HepG2 (cell line): ENCODE results near the gene MRPL43. TPM values are rescaled to one million over a fixed set of nuclear protein-coding genes. Genes with fewer than 3 reads are reported as not detected.

ENCODE experiments used
- BHLHE40 ChIP-seq: IDR thresholded peaks from 2 replicates; pipeline ENCODE4 v1.6.1; 2011; ENCODE audit warnings: low read length, improper control_type of control experiment
- CREB1 ChIP-seq, 2 experiments: fragments of 450-650 bp in 1 of 2; IDR thresholded peaks; 2 replicates each; pipeline ENCODE4 v1.6.1; 2016 to 2017; ENCODE audit warnings: control low read depth in 1 of 2, mild to moderate bottlenecking in 1 of 2, missing compliant biosample characterization in 1 of 2, missing genetic modification characterization in 1 of 2
- CREB3 ChIP-seq: sonication (generic); formaldehyde crosslinking; IDR thresholded peaks from 2 replicates; pipeline ENCODE4 v1.5.0; 2020; ENCODE audit warnings: missing genetic modification reagents
- FOXO1 ChIP-seq: sonication (generic); formaldehyde crosslinking; IDR thresholded peaks from 2 replicates; pipeline ENCODE4 v1.4.0; 2020; ENCODE audit warnings: missing genetic modification reagents
- ISX ChIP-seq: sonication (generic); formaldehyde crosslinking; conservative IDR thresholded peaks from 2 replicates; pipeline ENCODE4 v1.5.0; 2020; ENCODE audit warnings: missing genetic modification reagents
- JUND ChIP-seq: sonication (generic); formaldehyde crosslinking; IDR thresholded peaks from 2 replicates; pipeline ENCODE4 v1.8.0; 2022; ENCODE audit warnings: mild to moderate bottlenecking, missing genetic modification reagents
- KDM2A ChIP-seq: sonication (generic); formaldehyde crosslinking; IDR thresholded peaks from 2 replicates; pipeline ENCODE4 v1.4.0; 2020; ENCODE audit warnings: low read depth, missing genetic modification reagents, borderline replicate concordance
- MAF1 ChIP-seq: sonication (generic); formaldehyde crosslinking; IDR thresholded peaks from 2 replicates; pipeline ENCODE4 v1.5.0; 2020; ENCODE audit warnings: missing genetic modification reagents, borderline replicate concordance
- MYC ChIP-seq: sonication (generic); formaldehyde crosslinking; IDR thresholded peaks from 2 replicates; pipeline ENCODE4 v1.9.0; 2021; ENCODE audit warnings: missing genetic modification reagents, borderline replicate concordance
- NONO ChIP-seq, 2 experiments: fragments of 450-650 bp in 1 of 2; sonication (generic) in 1 of 2; formaldehyde crosslinking in 1 of 2; IDR thresholded peaks in 1 of 2; conservative IDR thresholded peaks in 1 of 2; 2 replicates each; pipeline versions ENCODE4 v1.6.1 to v1.8.0; 2017 to 2022; ENCODE audit warnings: mild to moderate bottlenecking in 1 of 2, missing genetic modification reagents in 1 of 2, moderate library complexity in 1 of 2
- POLR2AphosphoS5 ChIP-seq: IDR thresholded peaks from 2 replicates; pipeline ENCODE4 v1.6.1; 2012; ENCODE audit warnings: low read depth, low read length
- SKIL ChIP-seq: sonication (generic); formaldehyde crosslinking; IDR thresholded peaks from 2 replicates; pipeline ENCODE4 v1.8.0; 2022; ENCODE audit warnings: missing genetic modification reagents, mild to moderate bottlenecking, moderate library complexity, borderline replicate concordance
- TARDBP ChIP-seq: sonication (generic); formaldehyde crosslinking; IDR thresholded peaks from 2 replicates; pipeline ENCODE4 v1.8.0; 2022; ENCODE audit warnings: mild to moderate bottlenecking, missing genetic modification reagents
- TERF1 ChIP-seq: sonication (generic); formaldehyde crosslinking; IDR thresholded peaks from 2 replicates; pipeline ENCODE4 v1.8.0; 2022; ENCODE audit warnings: mild to moderate bottlenecking, missing genetic modification reagents, moderate library complexity
- ZNF18 ChIP-seq: sonication (generic); formaldehyde crosslinking; IDR thresholded peaks from 2 replicates; pipeline ENCODE4 v1.8.0; 2022; ENCODE audit warnings: mild to moderate bottlenecking, missing genetic modification reagents; ENCODE audit not compliant: insufficient replicate concordance
- ZNF280B ChIP-seq: sonication (generic); formaldehyde crosslinking; IDR thresholded peaks from 2 replicates; pipeline ENCODE4 v1.5.0; 2020; ENCODE audit warnings: missing genetic modification reagents, mild to moderate bottlenecking, borderline replicate concordance
- ZNF296 ChIP-seq: sonication (generic); formaldehyde crosslinking; conservative IDR thresholded peaks from 2 replicates; pipeline ENCODE4 v1.5.0; 2020; ENCODE audit warnings: mild to moderate bottlenecking, missing genetic modification reagents
- ZSCAN20 ChIP-seq: sonication (generic); formaldehyde crosslinking; IDR thresholded peaks from 2 replicates; pipeline ENCODE4 v1.4.0; 2020; ENCODE audit warnings: missing genetic modification reagents, mild to moderate bottlenecking, borderline replicate concordance
- polyA plus RNA-seq, 8 experiments: library from polyadenylated mRNA; depleted of rRNA in 3 of 8; stranded (reverse) in 7 of 8; unstranded in 1 of 8; fragments of >200 nt; fragmentation: Illumina TruSeq in 4 of 8; extraction: Trizol in 4 of 8; gene quantifications; 2 replicates each; pipeline versions ENCODE4 v1.2.1 to v1.2.3, GENCODE V29; 2011 to 2016; ENCODE audit warnings: low read depth in 4 of 8, missing spikeins in 1 of 8, mixed read lengths in 1 of 8; ENCODE audit not compliant: insufficient read depth in 1 of 8
- total RNA-seq, 5 experiments: library from RNA; depleted of rRNA; stranded (reverse); fragments of >200 nt; fragmentation: Illumina TruSeq; extraction: Trizol; gene quantifications; 2 replicates each; pipeline ENCODE4 v1.2.3, GENCODE V29; 2016; ENCODE audit warnings: low read depth in 1 of 5

MRPL43 gene
- total and polyA plus RNA-seq, 2 of the 13 experiments (the other 11 are each of a cell fraction or from before 2014, with no cell fraction given), result 71.0 to 73.7 TPM

- TF ChIP-seq ZNF296 (0 out of 2 replicates have a peak, but pooled peaks have one; percentile 9), MYC (CRISPR knock-in tag) (no peak), NONO (IDR thresholded peaks at IDR 0.05) (no peak), NONO (CRISPR knock-in tag; conservative IDR thresholded peaks at IDR 0.05) (peak; percentile 52; the same call in 1 of the 2 replicates), TARDBP (CRISPR knock-in tag) (no peak; the same call in 1 of the 2 replicates), ZNF280B (CRISPR knock-in tag) (no peak), ZSCAN20 (CRISPR knock-in tag) (0 out of 2 replicates have a peak, but pooled peaks have one; percentile 5), TERF1 (CRISPR knock-in tag) (no peak), MAF1 (CRISPR knock-in tag) (no peak), JUND (0 out of 2 replicates have a peak, but pooled peaks have one; percentile 32), POLR2AphosphoS5 (peak; percentile 50), CREB1 (IDR thresholded peaks at IDR 0.05) (no peak), CREB1 (CRISPR knock-in tag; IDR thresholded peaks at IDR 0.05) (no peak), KDM2A (no peak; the same call in 1 of the 2 replicates), ZNF18 (peak; percentile 2), ISX (no peak), BHLHE40 (no peak), FOXO1 (no peak), SKIL (CRISPR knock-in tag) (no peak; the same call in 1 of the 2 replicates), CREB3 (CRISPR knock-in tag) (no peak)
Observed at GRCh38 chr10:100998183-100998990, 11.1 kb upstream of the MRPL43 start (continued).
